ENCODE measurements around the gene FGD5. TPM values are rescaled to one million over a fixed set of nuclear protein-coding genes. Genes with fewer than 3 reads are reported as not detected.

The FGD5 gene
- total RNA-seq, 1 donor = 0.18 TPM

- TF ChIP-seq CTCF (IDR thresholded peaks at IDR 0.05; ENCODE audit: insufficient read depth, low read length) = no peak
- DNase-seq (ENCODE audit: low read depth) = no peak
Measured at GRCh38 chr3:14885307-14885706, 66.5 kb downstream of the FGD5 start.

GRCh38 chr3:14886101-14886500, 67.3 kb downstream of the FGD5 start:
- DNase-seq (ENCODE audit: low read depth) = no peak
- H3K4me3 ChIP-seq (ENCODE audit: low read depth, low read length) = no peak overlapping the region
- no peak for TF ChIP-seq CTCF (IDR thresholded peaks at IDR 0.05; ENCODE audit: insufficient read depth, low read length)

More at GRCh38 chr3:14885307-14885706, 66.5 kb downstream of the FGD5 start:
- H3K4me3 ChIP-seq (ENCODE audit: low read depth, low read length) = no peak overlapping the region

DNA sequence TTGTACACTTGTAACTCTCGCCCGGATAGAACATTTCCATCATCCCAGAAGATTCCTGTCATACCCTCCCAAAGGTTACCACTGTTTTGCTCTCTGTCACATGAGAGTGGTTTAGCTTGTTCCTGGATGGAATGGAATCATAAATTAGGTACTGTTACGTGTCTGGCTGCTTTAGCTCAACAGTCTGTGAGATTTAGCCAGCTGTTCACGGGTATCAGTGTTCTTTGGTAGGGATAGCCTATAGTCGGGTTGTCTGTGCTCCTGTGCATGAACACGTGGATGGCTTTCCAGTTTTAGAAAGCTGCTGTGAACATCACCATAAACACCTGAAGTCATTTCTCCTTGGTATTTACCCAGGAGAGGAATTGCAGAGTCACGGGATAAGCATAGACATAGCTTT, 70.4 kb downstream of the FGD5 start:
- no peak for TF ChIP-seq CTCF (IDR thresholded peaks at IDR 0.05; ENCODE audit: insufficient read depth, low read length)
- H3K4me3 ChIP-seq (ENCODE audit: low read depth, low read length) = no peak overlapping the region
- DNase-seq (ENCODE audit: low read depth) = no peak

DNA sequence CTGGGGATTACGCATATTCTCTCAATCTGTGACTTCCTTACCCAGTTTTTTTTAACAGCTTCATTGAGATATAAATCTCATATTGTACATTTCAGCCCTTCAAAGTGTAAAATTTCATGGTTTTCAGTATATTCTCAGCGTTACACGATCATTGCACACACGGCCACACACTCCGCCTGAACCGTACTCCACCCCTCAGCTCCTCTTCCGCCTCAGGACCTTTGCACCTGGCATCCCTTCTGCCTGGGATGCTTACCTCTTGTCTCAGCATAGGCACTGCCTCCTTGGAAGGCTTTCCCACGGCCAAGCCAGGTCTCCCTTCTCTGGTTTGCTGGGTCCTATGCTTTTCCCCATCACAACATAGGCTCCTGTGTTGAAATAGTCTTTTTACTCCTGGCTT, 71.2 kb downstream of the FGD5 start:
- no peak for TF ChIP-seq CTCF (IDR thresholded peaks at IDR 0.05; ENCODE audit: insufficient read depth, low read length)
- DNase-seq (ENCODE audit: low read depth) = no peak
- H3K4me3 ChIP-seq (ENCODE audit: low read depth, low read length) = no peak overlapping the region

- H3K4me3 ChIP-seq (ENCODE audit: low read depth, low read length) = no peak overlapping the region
- no peak for DNase-seq (ENCODE audit: low read depth)
- TF ChIP-seq CTCF (IDR thresholded peaks at IDR 0.05; ENCODE audit: insufficient read depth, low read length) = no peak
Measured at GRCh38 chr3:14890476-14890875, 71.7 kb downstream of the FGD5 start.

GRCh38 chr3:14891135-14892132, 72.7 kb downstream of the FGD5 start:
- no peak overlapping the region for H3K4me3 ChIP-seq (ENCODE audit: low read depth, low read length)
- TF ChIP-seq CTCF (IDR thresholded peaks at IDR 0.05; ENCODE audit: insufficient read depth, low read length) = no peak

More at GRCh38 chr3:14891135-14892132, 72.7 kb downstream of the FGD5 start:
- no peak for DNase-seq (ENCODE audit: low read depth)

All from fibroblast of the aortic adventitia (primary cell).